Astrocyte (in vitro differentiated cells and primary cell): ENCODE data around the gene FAM13C.

Source experiments
- CTCF ChIP-seq: IDR thresholded peaks from 2 replicates; pipeline ENCODE4 v1.5.1; 2011; ENCODE audit warnings: low read depth, mild to moderate bottlenecking, inconsistent platforms, low read length, moderate library complexity; ENCODE audit not compliant: insufficient read depth
- EZH2 ChIP-seq: IDR thresholded peaks from 2 replicates; pipeline ENCODE4 v1.6.1; 2012; ENCODE audit warnings: mild to moderate bottlenecking, low read length, inconsistent platforms; ENCODE audit not compliant: insufficient read depth

- TF ChIP-seq CTCF (no peak), EZH2 (no peak)
Observed at GRCh38 chr10:59324597-59324996, 37.8 kb downstream of the FAM13C start.
